Measurements from ENCODE around the gene ZNF883. TPM values are rescaled to one million over a fixed set of nuclear protein-coding genes. Genes with fewer than 3 reads are reported as not detected.
"Not testable (repeated sequence)": the region's sequence is repeated elsewhere in the genome, so short reads cannot be mapped to it uniquely, and the experiment has no call there.

Gene ZNF883
- 1 to 10 TPM in 1 of 2 donors, under 1 TPM in 1; 0.74 to 2.2 TPM for total RNA-seq
- polyA plus RNA-seq: under 1 TPM; 0.26 to 0.49 TPM
- long read RNA-seq, donor 1, partial matches to known transcripts: 0 of 3 reads
- long read RNA-seq, donor 1, other reads (novel, unspliced or antisense): 0 of 3 reads
- long read RNA-seq, donor 2, partial matches to known transcripts: 0 of 2 reads
- long read RNA-seq, donor 2, other reads (novel, unspliced or antisense): 0 of 2 reads
- long read RNA-seq, donor 3, partial matches to known transcripts: 0 of 3 reads
- long read RNA-seq, donor 3, other reads (novel, unspliced or antisense): 0 of 3 reads
- long read RNA-seq, donor 4, partial matches to known transcripts: 0 of 1 reads
- long read RNA-seq, donor 4, other reads (novel, unspliced or antisense): 0 of 1 reads
- long read RNA-seq, donor 5, transcript ZNF883-201 (5 exons, 2,414 nt): major isoform, 7 of 8 reads
- long read RNA-seq, donor 5, partial matches to known transcripts: 0 of 8 reads
- long read RNA-seq, donor 5, other reads (novel, unspliced or antisense): 0 of 8 reads

DNA sequence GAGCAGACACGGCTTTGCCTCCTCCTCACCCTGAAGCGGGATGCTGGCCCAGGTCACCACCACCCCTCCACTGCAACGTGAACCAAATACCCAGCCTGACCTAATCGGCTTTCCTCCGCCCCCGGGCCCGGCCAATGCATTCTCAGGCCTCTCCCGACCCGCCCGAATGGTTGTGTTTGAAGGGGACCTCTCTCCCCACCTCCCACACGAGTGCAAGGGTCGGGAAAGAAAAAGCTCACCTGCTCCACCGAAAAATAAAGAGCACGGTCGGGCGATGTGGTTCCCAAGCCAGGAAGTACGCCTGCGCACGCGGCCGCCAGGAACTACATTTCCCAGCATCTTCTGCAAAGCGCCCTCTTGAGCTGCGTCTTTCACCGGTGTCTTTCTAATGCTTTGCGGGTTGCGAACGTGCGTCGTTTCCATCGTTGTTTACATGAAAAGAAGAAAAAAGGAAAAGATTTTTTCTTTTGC, at the start of gene ZNF883:
Gene ZNF883 (minus strand): TSS at position 282 of the 471 bp plus-strand sequence.
- peak within 1 kb of the TSS in 1 of 2 donors; percentile 74 for H3K9ac ChIP-seq (ENCODE audit: insufficient read depth in 1 of 2, low read length in 2 of 2)
- peaks cover 0 to 7% (median 0%) of the 10 kb centered on the region in 4 donors for H3K36me3 ChIP-seq (ENCODE audit: control insufficient read depth in 4 of 4, insufficient read depth in 4 of 4, low read length in 4 of 4)
- no peak within 1 kb of the TSS for H3K4me3 ChIP-seq
- H3K27ac ChIP-seq (ENCODE audit: low read depth in 1 of 2, low read length in 1 of 2): no peak within 1 kb of the TSS
- 4 to 5% methylated on average over 30 of the region's 30 CpGs for WGBS, 2 donors
- peaks cover 0 to 3% (median 0%) of the 10 kb centered on the region in 5 donors for H3K4me1 ChIP-seq (ENCODE audit: control insufficient read depth in 5 of 5, insufficient read depth in 5 of 5, low read length in 5 of 5)
- ATAC-seq (ENCODE audit: insufficient read depth, low FRiP score) (no peak), DNase-seq (peak; percentile 86 to 93 (median 90))
- TF ChIP-seq, protein P1, sequence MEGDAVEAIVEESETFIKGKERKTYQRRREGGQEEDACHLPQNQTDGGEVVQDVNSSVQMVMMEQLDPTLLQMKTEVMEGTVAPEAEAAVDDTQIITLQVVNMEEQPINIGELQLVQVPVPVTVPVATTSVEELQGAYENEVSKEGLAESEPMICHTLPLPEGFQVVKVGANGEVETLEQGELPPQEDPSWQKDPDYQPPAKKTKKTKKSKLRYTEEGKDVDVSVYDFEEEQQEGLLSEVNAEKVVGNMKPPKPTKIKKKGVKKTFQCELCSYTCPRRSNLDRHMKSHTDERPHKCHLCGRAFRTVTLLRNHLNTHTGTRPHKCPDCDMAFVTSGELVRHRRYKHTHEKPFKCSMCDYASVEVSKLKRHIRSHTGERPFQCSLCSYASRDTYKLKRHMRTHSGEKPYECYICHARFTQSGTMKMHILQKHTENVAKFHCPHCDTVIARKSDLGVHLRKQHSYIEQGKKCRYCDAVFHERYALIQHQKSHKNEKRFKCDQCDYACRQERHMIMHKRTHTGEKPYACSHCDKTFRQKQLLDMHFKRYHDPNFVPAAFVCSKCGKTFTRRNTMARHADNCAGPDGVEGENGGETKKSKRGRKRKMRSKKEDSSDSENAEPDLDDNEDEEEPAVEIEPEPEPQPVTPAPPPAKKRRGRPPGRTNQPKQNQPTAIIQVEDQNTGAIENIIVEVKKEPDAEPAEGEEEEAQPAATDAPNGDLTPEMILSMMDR (IDR thresholded peaks at IDR 0.05; ENCODE audit: control extremely low read depth, extremely low read depth): no peak
- no peaks in the 10 kb centered on the region for H3K27me3 ChIP-seq (ENCODE audit: control insufficient read depth in 3 of 3, insufficient read depth in 3 of 3, low read length in 2 of 3)
- peaks cover 0 to 13% (median 5%) of the 10 kb centered on the region in 4 donors for H3K9me3 ChIP-seq (ENCODE audit: control insufficient read depth in 4 of 4, insufficient read depth in 3 of 4, low read length in 3 of 4)

DNA sequence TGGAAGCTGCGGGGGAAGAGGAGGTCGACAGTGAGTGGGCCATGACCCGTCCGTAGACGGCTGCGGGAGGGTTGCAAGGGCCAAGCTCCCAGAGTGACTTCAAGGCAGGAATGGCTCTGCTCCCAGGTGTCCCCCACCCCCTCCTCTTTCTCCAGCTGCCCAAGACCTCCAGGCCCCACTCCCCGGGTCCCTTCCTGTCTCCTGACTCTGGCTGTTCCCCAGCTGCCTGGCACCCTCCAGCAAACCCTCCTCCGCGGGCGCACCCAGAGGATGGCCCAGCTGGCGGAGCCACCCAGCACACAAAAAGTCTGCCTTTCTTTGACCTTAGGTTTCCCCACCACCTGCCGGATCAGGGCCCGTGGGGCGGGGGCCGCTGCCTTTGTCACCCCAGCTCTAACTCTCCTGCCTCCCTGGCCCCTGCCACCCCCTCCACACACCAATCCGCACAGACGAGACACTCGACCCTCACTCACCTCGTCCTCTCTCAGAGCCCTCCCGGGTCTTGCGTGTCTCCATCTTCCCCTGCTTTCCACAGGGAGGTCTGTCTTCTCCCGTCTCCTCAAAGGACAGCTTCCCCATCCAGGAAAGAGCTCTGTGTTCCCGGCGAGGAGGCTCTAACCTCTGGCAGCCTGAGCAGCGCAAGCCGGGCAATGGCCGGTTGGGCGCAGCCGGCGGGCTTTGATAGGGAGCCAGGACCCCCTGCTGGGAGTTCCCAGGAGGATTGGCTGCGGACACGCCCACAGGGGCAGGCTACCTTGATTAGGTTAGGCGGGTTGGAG, 49.3 kb upstream of the ZNF883 start:
- Histone ChIP-seq H3K27me3 (ENCODE audit: control insufficient read depth in 3 of 3, insufficient read depth in 3 of 3, low read length in 2 of 3) (peaks cover 4 to 27% (median 23%) of the 10 kb centered on the region in 3 donors), H3K9me3 (ENCODE audit: control insufficient read depth in 4 of 4, insufficient read depth in 3 of 4, low read length in 3 of 4) (peaks cover 0 to 39% (median 3%) of the 10 kb centered on the region in 4 donors)
- not testable (repeated sequence) for ATAC-seq (ENCODE audit: insufficient read depth, low FRiP score); H3K4me3 ChIP-seq; H3K9ac ChIP-seq (ENCODE audit: insufficient read depth in 1 of 2, low read length in 2 of 2); H3K27ac ChIP-seq (ENCODE audit: low read depth in 1 of 2, low read length in 1 of 2); H3K36me3 ChIP-seq (ENCODE audit: control insufficient read depth in 4 of 4, insufficient read depth in 4 of 4, low read length in 4 of 4); H3K4me1 ChIP-seq (ENCODE audit: control insufficient read depth in 5 of 5, insufficient read depth in 5 of 5, low read length in 5 of 5)
- 7 to 34% methylated on average over 18 to 23 of the region's 33 CpGs for WGBS, 2 donors
- peak; percentile 24 to 78 (median 28) for DNase-seq

DNA sequence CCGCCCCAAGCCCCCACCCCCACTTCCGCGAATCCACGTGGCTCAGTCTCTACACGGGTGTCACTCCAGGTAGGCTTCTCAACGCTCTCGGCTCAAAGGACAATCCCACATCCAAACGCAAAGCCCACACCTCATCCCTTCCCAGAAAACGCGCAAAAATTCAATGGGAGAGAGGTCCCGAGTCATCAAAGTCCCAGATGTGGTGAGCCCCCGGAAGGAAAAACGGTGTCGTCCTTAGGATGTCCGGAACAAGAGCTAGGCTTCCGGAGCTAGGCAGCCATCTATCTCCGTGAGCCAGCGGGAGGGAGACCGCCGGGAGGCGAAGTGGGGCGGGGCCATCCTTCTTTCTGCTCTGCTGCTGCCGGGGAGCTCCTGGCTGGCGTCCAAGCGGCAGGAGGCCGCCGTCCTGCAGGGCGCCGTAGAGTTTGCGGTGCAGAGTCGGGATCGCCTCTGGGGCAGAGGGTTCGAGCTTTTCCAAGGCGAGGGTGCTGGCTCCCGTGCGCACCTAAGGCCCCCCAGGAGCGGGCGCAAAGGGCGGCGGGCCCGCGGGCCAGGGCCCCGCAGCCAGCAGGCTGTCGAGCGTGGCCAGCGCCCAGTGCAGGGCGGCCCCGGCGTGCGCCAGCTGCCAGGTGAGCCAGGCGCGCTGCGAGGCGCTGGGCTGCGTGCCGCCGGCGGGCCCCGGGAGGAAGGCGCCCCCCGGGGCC, 47.7 kb upstream of the ZNF883 start:
- H3K4me1 ChIP-seq (ENCODE audit: control insufficient read depth in 5 of 5, insufficient read depth in 5 of 5, low read length in 5 of 5); H3K36me3 ChIP-seq (ENCODE audit: control insufficient read depth in 4 of 4, insufficient read depth in 4 of 4, low read length in 4 of 4); ATAC-seq (ENCODE audit: insufficient read depth, low FRiP score); H3K4me3 ChIP-seq; H3K9ac ChIP-seq (ENCODE audit: insufficient read depth in 1 of 2, low read length in 2 of 2); H3K27ac ChIP-seq (ENCODE audit: low read depth in 1 of 2, low read length in 1 of 2): not testable (repeated sequence)
- DNase-seq: peak; percentile 35 to 55 (median 52)
- H3K27me3 ChIP-seq (ENCODE audit: control insufficient read depth in 3 of 3, insufficient read depth in 3 of 3, low read length in 2 of 3): peaks cover 4 to 27% (median 23%) of the 10 kb centered on the region in 3 donors
- peaks cover 0 to 44% (median 8%) of the 10 kb centered on the region in 4 donors for H3K9me3 ChIP-seq (ENCODE audit: control insufficient read depth in 4 of 4, insufficient read depth in 3 of 4, low read length in 3 of 4)
- 5 to 16% methylated on average over 34 to 40 of the region's 61 CpGs for WGBS, 2 donors

DNA sequence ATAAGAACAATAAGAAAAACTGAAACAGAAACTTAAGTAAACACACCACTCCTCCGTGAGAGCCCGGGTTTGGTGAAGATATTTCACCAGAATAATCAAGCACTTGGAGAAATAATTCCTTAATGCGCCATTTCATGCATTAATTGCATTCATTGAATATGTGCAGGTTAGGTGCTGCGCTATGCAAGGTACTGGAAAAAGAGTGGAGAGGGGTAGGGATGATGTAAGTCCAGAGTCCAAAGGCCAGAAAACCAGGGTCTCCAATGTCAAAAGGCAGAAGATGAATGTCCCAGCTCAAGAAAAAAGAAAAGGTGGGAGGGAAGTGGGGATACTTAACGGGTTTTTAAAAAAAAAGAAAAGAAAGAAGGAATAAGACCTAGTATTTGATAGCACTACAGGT, 45.2 kb upstream of the ZNF883 start:
- ATAC-seq (ENCODE audit: insufficient read depth, low FRiP score): no peak
- Histone ChIP-seq H3K4me3 (no peak overlapping the region), H3K9me3 (ENCODE audit: control insufficient read depth in 4 of 4, insufficient read depth in 3 of 4, low read length in 3 of 4) (peaks cover 7 to 37% (median 19%) of the 10 kb centered on the region in 4 donors), H3K4me1 (ENCODE audit: control insufficient read depth in 5 of 5, insufficient read depth in 5 of 5, low read length in 5 of 5) (peaks cover 0 to 3% (median 0%) of the 10 kb centered on the region in 5 donors), H3K36me3 (ENCODE audit: control insufficient read depth in 4 of 4, insufficient read depth in 4 of 4, low read length in 4 of 4) (peaks cover 0 to 10% (median 6%) of the 10 kb centered on the region in 4 donors), H3K27ac (ENCODE audit: low read depth in 1 of 2, low read length in 1 of 2) (peak overlapping the region in 1 of 2 donors; percentile 27), H3K27me3 (ENCODE audit: control insufficient read depth in 3 of 3, insufficient read depth in 3 of 3, low read length in 2 of 3) (peaks cover 4 to 20% (median 18%) of the 10 kb centered on the region in 3 donors), H3K9ac (ENCODE audit: insufficient read depth in 1 of 2, low read length in 2 of 2) (peak overlapping the region in 1 of 2 donors; percentile 87)
- TF ChIP-seq, protein P1 (IDR thresholded peaks at IDR 0.05; ENCODE audit: control extremely low read depth, extremely low read depth): no peak
- WGBS, 2 donors: 49 to 50% methylated on average over 5 of the region's 5 CpGs
- no peak for DNase-seq

All from lung (tissue), 16 donors.